Measurements from ENCODE around the gene EVI5.
"Not testable (repeated sequence)": the region's sequence is repeated elsewhere in the genome, so short reads cannot be mapped to it uniquely, and the experiment has no call there.

The EVI5 gene

GRCh38 chr1:92747735-92748134, 37.2 kb downstream of the EVI5 start:
- no peak for DNase-seq

DNA sequence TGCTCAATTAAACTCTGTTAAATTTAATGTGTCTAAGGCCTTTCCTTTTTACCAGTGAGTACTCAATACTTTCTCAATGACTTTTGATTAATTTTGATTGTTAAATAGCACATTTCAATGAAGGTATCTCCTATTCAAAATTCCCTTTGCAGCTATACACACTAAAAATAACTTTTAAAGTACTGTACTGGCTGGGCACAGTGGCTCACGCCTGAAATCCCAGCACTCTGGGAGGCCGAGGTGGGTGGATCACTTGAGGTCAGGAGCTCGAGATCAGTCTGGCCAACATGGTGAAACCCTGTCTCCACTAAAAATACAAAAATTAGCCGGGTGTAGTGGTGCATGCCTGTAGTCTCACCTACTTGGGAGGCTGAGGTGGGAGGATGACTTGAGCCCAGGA, 38.7 kb downstream of the EVI5 start:
- not testable (repeated sequence) for DNase-seq

DNA sequence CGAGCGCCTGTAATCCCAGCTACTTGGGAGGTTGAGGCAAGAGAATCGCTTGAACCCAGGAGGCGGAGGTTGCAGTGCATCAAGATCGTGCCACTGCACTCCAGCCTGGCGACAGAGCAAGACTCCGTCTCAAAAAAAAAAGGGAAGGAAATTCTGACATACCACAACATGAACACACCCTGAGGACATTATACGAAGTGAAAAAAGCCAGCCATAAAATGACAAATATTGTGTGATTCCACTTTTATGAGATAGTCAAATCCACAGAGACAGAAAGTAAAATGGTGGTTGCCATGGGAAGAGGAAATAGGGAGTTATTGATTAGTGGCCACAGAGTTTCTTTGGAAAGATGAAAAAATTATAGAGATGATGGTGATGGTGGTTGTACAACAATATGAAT, 41.7 kb downstream of the EVI5 start:
- DNase-seq, result no peak

GRCh38 chr1:92739669-92740524, 45.0 kb downstream of the EVI5 start:
- DNase-seq, result no peak

GRCh38 chr1:92736395-92736794, 48.5 kb downstream of the EVI5 start:
- no peak for DNase-seq

- no peak for DNase-seq
Observed at GRCh38 chr1:92730476-92730875, 54.4 kb downstream of the EVI5 start.

DNA sequence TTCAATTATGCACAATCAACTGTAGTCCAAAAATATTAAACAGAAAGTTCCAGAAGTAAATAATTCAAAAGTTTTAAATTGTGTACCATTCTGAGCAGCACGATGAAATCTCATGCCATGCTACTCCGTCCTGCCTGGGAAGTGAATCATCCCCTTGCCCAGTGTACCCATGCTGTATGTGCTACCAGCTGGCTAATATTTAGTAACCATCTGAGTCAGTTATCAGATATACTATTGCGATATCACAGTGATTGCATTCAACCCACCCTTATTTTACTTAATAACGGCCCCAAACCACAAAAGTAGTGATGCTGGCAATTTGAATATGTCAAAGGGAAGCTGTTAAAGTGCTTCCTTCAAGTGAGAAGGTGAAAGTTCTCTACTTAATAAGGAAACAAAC, 56.2 kb downstream of the EVI5 start:
- no peak for DNase-seq

- DNase-seq, result not testable (repeated sequence)
Observed at GRCh38 chr1:92723713-92724112, 61.2 kb downstream of the EVI5 start.

- no peak for DNase-seq
Observed at GRCh38 chr1:92721886-92722285, 63.0 kb downstream of the EVI5 start.

DNA sequence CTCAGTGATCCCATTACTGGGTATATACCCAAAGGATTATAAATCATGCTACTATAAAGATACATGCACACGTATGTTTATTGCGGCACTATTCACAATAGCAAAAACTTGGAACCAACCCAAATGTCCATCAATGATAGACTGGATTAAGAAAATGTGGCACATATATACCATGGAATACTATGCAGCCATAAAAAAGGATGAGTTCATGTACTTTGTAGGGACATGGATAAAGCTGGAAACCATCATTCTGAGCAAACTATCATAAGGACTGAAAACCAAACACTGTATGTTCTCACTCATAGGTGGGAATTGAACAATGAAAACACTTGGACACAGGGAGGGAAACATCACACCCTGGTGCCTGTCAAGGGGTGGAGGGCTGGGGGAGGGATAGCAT, 63.8 kb downstream of the EVI5 start:
- DNase-seq, result not testable (repeated sequence)

GRCh38 chr1:92715476-92715951, 69.4 kb downstream of the EVI5 start:
- not testable (repeated sequence) for DNase-seq

- DNase-seq, result no peak
Observed at GRCh38 chr1:92713939-92714338, 71.0 kb downstream of the EVI5 start.

DNA sequence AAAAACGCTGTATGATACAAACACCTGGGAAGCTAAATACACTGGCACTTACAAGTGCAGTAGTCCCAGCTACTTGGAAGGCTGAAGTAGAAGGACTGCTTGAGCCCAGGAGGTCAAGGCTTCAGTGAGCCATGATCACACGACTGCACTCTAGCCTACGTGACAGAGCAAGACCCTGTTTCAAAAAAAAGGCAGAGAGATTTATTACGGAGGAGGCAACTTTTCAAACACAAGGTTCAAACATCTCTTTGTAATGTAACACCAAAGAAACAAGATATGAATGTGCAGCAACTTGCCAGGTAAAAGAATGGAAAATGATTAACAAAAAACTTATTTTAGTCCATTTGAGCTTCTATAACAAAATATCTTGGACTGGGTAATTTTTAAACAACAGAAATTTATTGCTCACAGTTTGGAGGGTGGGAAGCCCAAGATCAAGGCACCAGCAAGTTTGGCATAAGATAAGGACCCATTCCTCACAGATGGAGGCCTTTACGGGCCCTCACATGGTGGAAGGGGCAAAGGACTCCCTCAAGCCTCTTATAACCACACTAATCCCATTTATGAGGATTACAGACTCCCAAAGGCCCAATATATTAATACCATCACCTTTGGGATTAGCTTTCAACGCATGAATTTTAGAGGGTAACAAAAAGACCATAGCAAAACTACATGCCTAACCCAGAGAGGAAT, 73.3 kb downstream of the EVI5 start:
- no peak for DNase-seq

GRCh38 chr1:92709738-92710137, 75.2 kb downstream of the EVI5 start:
- no peak for DNase-seq

DNA sequence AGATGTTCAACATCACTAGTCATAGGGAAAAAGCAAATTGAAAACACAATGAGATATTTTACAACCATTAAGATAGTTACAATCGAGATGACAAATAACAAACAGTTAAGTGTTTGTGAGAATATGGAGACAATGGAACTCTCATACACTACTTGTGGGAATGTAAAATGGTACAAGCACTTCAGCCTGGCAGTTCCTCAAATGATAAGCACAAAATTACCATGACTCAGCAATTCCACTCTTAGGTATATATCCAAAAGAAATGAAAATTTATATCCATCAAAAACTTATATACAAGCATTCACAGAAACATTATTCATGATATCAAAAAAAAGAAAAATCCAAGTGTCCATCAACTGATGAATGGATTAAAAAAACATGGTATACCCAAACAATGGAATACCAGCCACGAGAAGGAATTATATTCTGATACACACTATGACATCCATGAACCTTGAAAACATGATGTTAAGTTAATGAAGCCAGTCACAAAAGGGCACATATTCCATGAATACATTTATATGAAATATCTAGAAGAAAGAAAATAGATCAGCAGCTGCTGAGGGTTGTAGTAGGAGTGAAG, 76.4 kb downstream of the EVI5 start:
- no peak for DNase-seq

DNA sequence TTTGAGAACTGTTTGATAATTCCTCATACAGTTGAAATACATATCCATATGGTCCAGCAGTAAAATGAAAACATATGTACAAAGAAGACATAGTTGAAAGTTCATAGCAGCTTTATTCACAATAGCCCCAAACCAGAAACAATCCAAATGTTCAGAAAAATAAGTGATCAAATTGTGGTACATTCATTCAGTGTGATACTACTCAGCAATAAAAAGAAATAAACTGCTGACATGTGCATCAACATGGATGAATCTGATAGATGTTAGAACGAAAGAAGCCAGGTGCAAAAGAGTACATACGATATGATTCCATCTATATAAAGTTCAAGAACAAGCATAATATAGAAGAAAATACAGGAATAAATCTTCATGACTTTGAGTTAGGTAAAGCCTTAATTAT, 77.2 kb downstream of the EVI5 start:
- DNase-seq, result no peak

GRCh38 chr1:92707292-92707691, 77.6 kb downstream of the EVI5 start:
- no peak for DNase-seq

GRCh38 chr1:92705446-92705845, 79.5 kb downstream of the EVI5 start:
- DNase-seq, result no peak

DNA sequence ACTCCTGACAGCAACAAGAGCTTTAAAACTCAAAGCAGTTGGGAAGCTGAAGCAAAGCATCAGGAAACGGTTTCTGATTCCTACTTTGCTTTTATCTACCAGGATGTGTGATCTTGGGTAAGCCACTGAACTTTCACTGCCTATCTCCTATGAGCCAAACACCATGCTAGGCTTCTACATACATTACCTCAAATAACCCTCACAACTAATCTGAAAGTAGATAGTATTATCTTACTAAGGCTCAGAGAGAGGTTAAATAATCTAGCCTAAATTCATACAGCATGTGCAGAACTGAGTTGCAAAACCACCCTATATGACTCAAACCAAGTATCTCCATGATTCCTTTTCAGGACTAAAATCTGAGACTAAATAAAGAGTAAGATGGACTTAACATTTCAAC, 83.8 kb downstream of the EVI5 start:
- DNase-seq, result no peak

DNA sequence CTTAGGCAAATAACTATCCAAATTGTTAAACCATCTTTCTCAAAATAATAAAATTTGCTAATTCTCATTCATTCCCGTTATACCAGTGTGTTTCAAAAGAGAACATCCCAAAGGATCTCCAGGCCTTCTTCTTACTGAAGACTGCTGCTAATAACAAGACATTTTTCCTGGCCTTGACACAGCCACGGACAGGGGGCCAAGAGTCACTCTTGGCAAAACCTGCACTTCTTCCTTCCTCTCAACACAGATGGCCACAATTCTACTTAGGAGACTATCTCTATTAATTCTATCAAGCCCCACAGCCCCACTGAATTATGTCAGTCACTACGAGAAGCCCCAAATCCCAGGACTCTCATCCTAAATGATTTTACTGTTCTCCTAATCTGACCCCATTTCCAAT, 86.0 kb downstream of the EVI5 start:
- DNase-seq, result no peak

DNA sequence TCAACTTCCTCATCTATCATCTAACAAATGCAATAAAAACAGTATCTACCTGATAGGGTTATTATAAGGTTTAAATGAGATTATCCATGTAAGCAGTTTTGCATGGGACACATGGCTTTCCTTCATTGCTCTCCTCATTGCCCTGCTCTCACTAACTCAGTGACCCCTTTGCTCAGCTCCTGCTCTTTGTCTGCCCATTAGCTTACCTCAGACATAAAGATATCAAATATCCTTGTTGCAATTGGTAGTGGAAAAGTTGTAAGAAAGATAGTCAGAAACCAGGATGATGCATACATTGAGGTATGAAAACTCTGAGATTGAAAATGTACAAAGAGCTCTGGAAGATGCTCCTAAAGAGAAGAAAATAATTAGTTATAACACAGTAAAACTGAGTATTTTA, 89.8 kb downstream of the EVI5 start:
- no peak for DNase-seq

DNA sequence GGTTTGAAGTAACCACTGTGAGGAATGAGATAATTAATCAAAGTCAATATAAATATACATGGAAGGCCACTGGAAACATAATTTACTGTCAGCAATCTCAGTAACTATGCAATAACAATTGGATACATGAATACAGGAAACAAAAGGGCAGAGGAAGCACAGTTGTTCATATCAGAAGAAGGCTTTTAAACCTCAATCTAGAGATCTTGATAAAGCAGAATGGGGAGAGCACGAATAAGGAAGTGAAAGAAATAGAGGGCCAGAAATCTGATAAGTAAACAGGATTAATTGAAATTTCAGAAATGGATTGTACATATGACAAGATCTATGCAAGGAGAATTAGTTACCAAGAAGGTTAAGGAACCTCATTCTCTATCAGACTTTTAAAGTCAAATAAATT, 93.0 kb downstream of the EVI5 start:
- DNase-seq, result no peak

- DNase-seq, result no peak
Observed at GRCh38 chr1:92690212-92690906, 94.5 kb downstream of the EVI5 start.

All from activated naive CD4-positive, alpha-beta T cell treated with anti-CD3 and anti-CD28 coated beads, Interleukin-2, amount 50 U/mL, for 16 hours (primary cell).